Mucosa of descending colon (tissue), 3 donors: ENCODE measurements around the gene TMEM176A. TPM values are rescaled to one million over a fixed set of nuclear protein-coding genes. Genes with fewer than 3 reads are reported as not detected.

Experiments
- ATAC-seq: fragments of 200-7000 bp; cut with Tn5 transposase; one replicate; pipeline ENCODE4 v1.9.1; 2020; ENCODE audit warnings: mild to moderate bottlenecking, moderate library complexity
- DNase-seq, 3 donors: peaks; one replicate each; pipeline ENCODE4 v3.0.0-alpha.2; 2020
- H3K36me3 ChIP-seq: fragments of 200-600 bp; one replicate; pipeline ENCODE4 v1.8.0; 2021; ENCODE audit warnings: low read depth, mild to moderate bottlenecking
- H3K4me1 ChIP-seq: fragments of 200-600 bp; one replicate; pipeline ENCODE4 v1.8.0; 2021; ENCODE audit warnings: low read depth, mild to moderate bottlenecking
- H3K4me3 ChIP-seq: fragments of 200-600 bp; one replicate; pipeline ENCODE4 v1.8.0; 2021; ENCODE audit warnings: mild to moderate bottlenecking
- H3K9me3 ChIP-seq: fragments of 200-600 bp; one replicate; pipeline ENCODE4 v1.8.0; 2021; ENCODE audit warnings: mild to moderate bottlenecking
- CTCF ChIP-seq: fragments of 200-600 bp; IDR thresholded peaks from one replicate; pipeline ENCODE4 v1.8.0; 2022; ENCODE audit warnings: antibody characterized with exemption, mild to moderate bottlenecking
- intact Hi-C, 2 donors: fragments of 100-400 bp; cut with DNase I in 1 of 2; cut with micrococcal nuclease in 1 of 2; formaldehyde crosslinking; loops; one replicate each; pipeline versions ENCODE4 v1.11.0 to v1.11.1; 2022; cut with DNase I, micrococcal nuclease
- total RNA-seq, 3 donors: library from RNA; stranded (reverse); fragmentation: NEBNext Ultra II Directional in 2 of 3; extraction: Animal tissue kit (Norgen Biotek cat#: 25700) in 2 of 3; gene quantifications; one replicate each; pipeline versions ENCODE4 v1.2.1 to v1.2.4, GENCODE V29; 2021 to 2023
- donor health status: DM: no; HTN: no; CAD: no; lungs with moderate emphysema.
- donor health status: DM: no; HTN: no; CAD: no.
- donor health status: DM: no; HTN: yes; CAD: no.

The TMEM176A gene
- total RNA-seq, 3 donors from 2014 or later: 178 to 282 (median 245) TPM

- DNase-seq (no peak), ATAC-seq (no peak)
- no peaks in the 10 kb centered on the region for H3K4me1 ChIP-seq
- H3K36me3 ChIP-seq: no peaks in the 10 kb centered on the region
- intact Hi-C loops: no loop called here
- no peaks in the 10 kb centered on the region for H3K9me3 ChIP-seq
- no peak for TF ChIP-seq CTCF
- H3K4me3 ChIP-seq: no peak overlapping the region
Measured at GRCh38 chr7:150848111-150848510, 47.5 kb downstream of the TMEM176A start.

GRCh38 chr7:150848561-150849115, 48.1 kb downstream of the TMEM176A start:
- no peak for DNase-seq

GRCh38 chr7:150849204-150849775, 48.7 kb downstream of the TMEM176A start:
- intact Hi-C loops: no loop called here
- no peaks in the 10 kb centered on the region for H3K9me3 ChIP-seq
- H3K4me1 ChIP-seq: no peaks in the 10 kb centered on the region
- no peak for TF ChIP-seq CTCF
- DNase-seq (no peak), ATAC-seq (no peak)
- H3K4me3 ChIP-seq: no peak overlapping the region
- no peaks in the 10 kb centered on the region for H3K36me3 ChIP-seq

More at GRCh38 chr7:150848561-150849115, 48.1 kb downstream of the TMEM176A start:
- no peak for TF ChIP-seq CTCF
- no peak for ATAC-seq
- Histone ChIP-seq H3K4me1 (no peaks in the 10 kb centered on the region), H3K9me3 (no peaks in the 10 kb centered on the region), H3K4me3 (no peak overlapping the region), H3K36me3 (no peaks in the 10 kb centered on the region)
- intact Hi-C loops: no loop called here

- DNase-seq (no peak), ATAC-seq (no peak)
- H3K9me3 ChIP-seq: no peaks in the 10 kb centered on the region
- intact Hi-C loops: no loop called here
- no peaks in the 10 kb centered on the region for H3K36me3 ChIP-seq
- H3K4me3 ChIP-seq: no peak overlapping the region
- H3K4me1 ChIP-seq: no peaks in the 10 kb centered on the region
- TF ChIP-seq CTCF: no peak
Measured at GRCh38 chr7:150850273-150850672, 49.7 kb downstream of the TMEM176A start.

- no peak for ATAC-seq
- TF ChIP-seq CTCF: no peak
- no peaks in the 10 kb centered on the region for H3K4me1 ChIP-seq
- intact Hi-C loops: no loop called here
- H3K4me3 ChIP-seq: no peak overlapping the region
- no peak for DNase-seq
- no peaks in the 10 kb centered on the region for H3K9me3 ChIP-seq
- H3K36me3 ChIP-seq: no peaks in the 10 kb centered on the region
Measured at GRCh38 chr7:150851492-150852370, 51.2 kb downstream of the TMEM176A start.
